Measurements from ENCODE around the gene RFFL. TPM values are rescaled to one million over a fixed set of nuclear protein-coding genes. Genes with fewer than 3 reads are reported as not detected.
"Not testable (repeated sequence)": the region's sequence is repeated elsewhere in the genome, so short reads cannot be mapped to it uniquely, and the experiment has no call there.

Gene RFFL
- total RNA-seq, 2 experiments from 2014 or later = 47.7 to 52.2 TPM

DNA sequence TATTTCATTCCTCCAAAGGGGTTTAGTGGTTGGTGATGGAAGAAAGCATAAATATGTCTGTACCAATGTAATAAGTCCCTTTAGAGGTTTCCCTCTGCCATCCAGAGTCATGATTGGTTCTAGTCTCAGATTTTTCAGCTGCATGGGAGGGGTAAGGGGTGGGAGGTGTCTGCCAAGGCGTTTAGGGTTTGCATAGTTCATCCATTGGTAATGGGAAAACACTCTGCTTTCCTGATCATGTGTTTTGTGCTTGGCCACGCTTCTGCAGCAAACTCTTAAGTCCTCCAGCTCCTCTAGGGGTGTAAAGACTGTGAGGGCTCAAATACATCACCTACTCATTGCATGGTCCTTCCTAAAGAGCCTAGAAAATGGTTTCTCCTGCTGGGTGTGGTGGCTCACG is 53.4 kb downstream of the RFFL start:
- no peaks in the 10 kb centered on the region for H3K4me1 Mint-ChIP-seq
- peaks cover 46% of the 10 kb centered on the region for H3K36me3 Mint-ChIP-seq
- H3K4me3 Mint-ChIP-seq = no peak overlapping the region
- ATAC-seq (no peak), DNase-seq (no peak)
- H3K27ac Mint-ChIP-seq = peak overlapping the region; percentile 55
- CTCF ChIA-PET = interaction anchor here (1.0 to 2.6 kb wide), 2 partner anchors 10 to 13 kb away, joined by 3 to 7 read pairs; no protein-coding TSS in a partner anchor
- no peaks in the 10 kb centered on the region for H3K9me3 Mint-ChIP-seq (ENCODE audit: low read depth)
- H3K27me3 Mint-ChIP-seq = no peaks in the 10 kb centered on the region

DNA sequence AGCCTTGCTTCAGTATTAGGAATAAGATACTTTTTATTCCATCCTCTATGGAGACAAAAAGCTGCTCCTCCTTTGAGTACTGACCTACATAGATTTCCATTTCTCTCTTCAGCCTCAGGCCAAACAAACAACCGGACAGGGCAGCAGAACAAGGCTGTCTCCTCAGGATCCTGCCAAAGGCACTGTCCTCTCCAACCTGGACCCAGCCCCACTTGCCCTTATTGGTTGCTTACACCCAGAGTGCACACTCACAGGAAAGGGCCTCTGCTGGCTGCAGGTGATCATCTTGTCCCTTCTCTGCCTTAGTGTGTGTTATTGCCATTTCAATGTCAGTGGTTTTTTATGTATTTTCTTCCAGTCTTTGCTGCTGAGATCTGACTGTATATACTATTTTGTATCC is 56.5 kb downstream of the RFFL start:
- peaks cover 41% of the 10 kb centered on the region for H3K36me3 Mint-ChIP-seq
- DNase-seq = no peak

GRCh38 chr17:35006345-35006744 is 57.2 kb downstream of the RFFL start:
- H3K36me3 Mint-ChIP-seq = peaks cover 37% of the 10 kb centered on the region
- CTCF ChIA-PET = interaction anchor here (0.5 kb wide), 1 partner anchor 59 kb away, joined by 4 read pairs; no protein-coding TSS in a partner anchor

More for the DNA sequence above, 56.5 kb downstream of the RFFL start:
- Mint-ChIP-seq H3K9me3 (ENCODE audit: low read depth) (no peaks in the 10 kb centered on the region), H3K4me1 (no peaks in the 10 kb centered on the region), H3K27me3 (no peaks in the 10 kb centered on the region), H3K4me3 (no peak overlapping the region), H3K27ac (peak overlapping the region; percentile 3)
- no peak for ATAC-seq
- CTCF ChIA-PET = interaction anchor here (1.7 kb wide), 1 partner anchor 8 kb away, joined by 7 read pairs; no protein-coding TSS in a partner anchor

GRCh38 chr17:35003778-35004177 is 59.7 kb downstream of the RFFL start:
- H3K27me3 Mint-ChIP-seq = no peaks in the 10 kb centered on the region
- no peak for DNase-seq
- H3K9me3 Mint-ChIP-seq (ENCODE audit: low read depth) = no peaks in the 10 kb centered on the region
- CTCF ChIA-PET = interaction anchor here (1.0 to 10.5 kb wide), 2 partner anchors 116 kb away, joined by 3 to 109 read pairs; partner anchors contain the start of genes FNDC8 and RAD51D
- H3K27ac Mint-ChIP-seq = peak overlapping the region; percentile 32
- H3K36me3 Mint-ChIP-seq = peaks cover 22% of the 10 kb centered on the region
- H3K4me3 Mint-ChIP-seq = no peak overlapping the region
- ATAC-seq = no peak
- H3K4me1 Mint-ChIP-seq = no peaks in the 10 kb centered on the region

More at GRCh38 chr17:35006345-35006744, 57.2 kb downstream of the RFFL start:
- Mint-ChIP-seq H3K4me1 (no peaks in the 10 kb centered on the region), H3K27me3 (no peaks in the 10 kb centered on the region), H3K27ac (no peak overlapping the region), H3K9me3 (ENCODE audit: low read depth) (no peaks in the 10 kb centered on the region), H3K4me3 (no peak overlapping the region)
- ATAC-seq (no peak), DNase-seq (no peak)

DNA sequence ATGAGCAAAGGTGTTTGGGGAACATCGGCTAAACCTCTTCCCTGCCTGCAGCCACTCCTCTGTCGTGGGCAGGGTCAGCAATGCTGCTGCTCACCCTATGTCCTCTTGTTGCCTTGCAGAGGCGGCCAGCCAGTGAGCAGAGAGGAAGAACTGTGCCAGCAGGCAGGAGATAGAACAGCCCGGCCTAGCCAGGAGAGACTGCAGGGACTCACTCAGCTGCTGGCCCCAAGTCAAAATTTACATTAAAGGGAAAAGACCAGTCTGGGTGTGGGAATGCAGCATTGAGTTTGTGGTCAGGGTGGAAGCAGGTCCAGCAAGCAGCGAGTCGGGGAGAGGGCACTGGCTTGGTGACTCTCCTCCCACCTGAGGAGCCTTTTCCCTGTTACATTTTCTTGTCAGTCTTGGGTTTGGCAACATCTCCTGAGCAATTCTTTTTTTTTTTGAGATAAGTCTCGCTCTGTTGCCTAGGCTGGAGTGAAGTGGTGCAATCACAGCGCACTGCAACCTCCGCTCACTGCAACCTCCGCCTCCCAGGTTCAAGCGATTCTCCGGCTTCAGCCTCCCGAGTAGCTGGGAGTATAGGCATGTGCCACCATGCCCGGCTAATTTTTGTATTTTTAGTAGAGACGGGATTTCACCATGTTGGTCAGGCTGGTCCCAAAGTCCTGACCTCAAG is 60.5 kb downstream of the RFFL start:
- Mint-ChIP-seq H3K36me3 (peaks cover 21% of the 10 kb centered on the region), H3K4me1 (peaks cover 4% of the 10 kb centered on the region), H3K4me3 (no peak overlapping the region), H3K9me3 (ENCODE audit: low read depth) (no peaks in the 10 kb centered on the region), H3K27ac (no peak overlapping the region), H3K27me3 (no peaks in the 10 kb centered on the region)
- CTCF ChIA-PET = interaction anchor here (1.0 to 10.5 kb wide), 2 partner anchors 37 to 117 kb away, joined by 4 to 109 read pairs; partner anchors contain the start of genes FNDC8 and RAD51D
- ATAC-seq (no peak), DNase-seq (no peak)

DNA sequence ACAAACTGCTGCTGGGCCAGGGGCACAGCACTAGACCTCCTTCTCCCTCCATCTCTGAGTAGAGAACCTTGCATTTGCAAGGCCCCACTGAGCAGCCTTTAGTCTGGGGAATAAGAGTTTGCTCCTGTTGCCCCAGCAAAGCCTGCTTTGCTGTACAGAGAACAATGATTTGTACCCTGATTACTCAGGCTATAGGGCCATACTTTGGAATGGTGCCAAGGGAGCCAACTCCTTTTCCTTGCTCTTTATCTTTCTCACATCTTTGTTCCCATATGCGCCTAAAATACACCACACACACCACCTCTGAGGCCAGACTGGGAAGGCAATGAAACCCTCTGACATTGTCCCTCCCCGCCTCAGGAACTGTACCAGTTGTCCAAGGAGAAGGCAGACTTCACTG is 62.0 kb downstream of the RFFL start:
- peaks cover 5% of the 10 kb centered on the region for H3K4me1 Mint-ChIP-seq
- ATAC-seq (no peak), DNase-seq (no peak)
- no peak overlapping the region for H3K4me3 Mint-ChIP-seq
- no peaks in the 10 kb centered on the region for H3K27me3 Mint-ChIP-seq
- CTCF ChIA-PET = interaction anchor here (1.4 to 10.5 kb wide), 2 partner anchors 81 to 118 kb away, joined by 4 to 109 read pairs; partner anchors contain the start of genes FNDC8 and RAD51D
- no peaks in the 10 kb centered on the region for H3K9me3 Mint-ChIP-seq (ENCODE audit: low read depth)
- peaks cover 15% of the 10 kb centered on the region for H3K36me3 Mint-ChIP-seq
- no peak overlapping the region for H3K27ac Mint-ChIP-seq

GRCh38 chr17:35000965-35001364 is 62.5 kb downstream of the RFFL start:
- not testable (repeated sequence) for H3K27me3 Mint-ChIP-seq; H3K4me1 Mint-ChIP-seq; ATAC-seq; DNase-seq; H3K27ac Mint-ChIP-seq; H3K4me3 Mint-ChIP-seq; H3K9me3 Mint-ChIP-seq (ENCODE audit: low read depth)
- peaks cover 14% of the 10 kb centered on the region for H3K36me3 Mint-ChIP-seq
- CTCF ChIA-PET = interaction anchor here (1.4 to 10.5 kb wide), 4 partner anchors 82 to 122 kb away, joined by 4 to 109 read pairs (median 5); partner anchors contain the start of genes FNDC8 and RAD51D

- Mint-ChIP-seq H3K4me3 (no peak overlapping the region), H3K9me3 (ENCODE audit: low read depth) (no peaks in the 10 kb centered on the region), H3K4me1 (peaks cover 5% of the 10 kb centered on the region), H3K27me3 (no peaks in the 10 kb centered on the region), H3K36me3 (peaks cover 17% of the 10 kb centered on the region), H3K27ac (no peak overlapping the region)
- DNase-seq (no peak), ATAC-seq (no peak)
- CTCF ChIA-PET = interaction anchor here (0.6 to 10.5 kb wide), 12 partner anchors 9 to 123 kb away, joined by 3 to 109 read pairs (median 5); partner anchors contain the start of genes FNDC8, LIG3, RAD51D and RFFL
Measured at GRCh38 chr17:34999456-34999855, 64.1 kb downstream of the RFFL start.

GRCh38 chr17:34998205-34998604 is 65.3 kb downstream of the RFFL start:
- Mint-ChIP-seq H3K36me3 (peaks cover 24% of the 10 kb centered on the region), H3K9me3 (ENCODE audit: low read depth) (no peaks in the 10 kb centered on the region), H3K27ac (peak overlapping the region; percentile 52), H3K4me3 (no peak overlapping the region), H3K4me1 (peaks cover 13% of the 10 kb centered on the region), H3K27me3 (no peaks in the 10 kb centered on the region)
- DNase-seq (peak; percentile 87), ATAC-seq (peak; percentile 98)
- CTCF ChIA-PET = interaction anchor here (0.6 to 10.5 kb wide), 14 partner anchors 10 to 121 kb away, joined by 3 to 109 read pairs (median 5); partner anchors contain the start of genes FNDC8, LIG3, RAD51D and RFFL

DNA sequence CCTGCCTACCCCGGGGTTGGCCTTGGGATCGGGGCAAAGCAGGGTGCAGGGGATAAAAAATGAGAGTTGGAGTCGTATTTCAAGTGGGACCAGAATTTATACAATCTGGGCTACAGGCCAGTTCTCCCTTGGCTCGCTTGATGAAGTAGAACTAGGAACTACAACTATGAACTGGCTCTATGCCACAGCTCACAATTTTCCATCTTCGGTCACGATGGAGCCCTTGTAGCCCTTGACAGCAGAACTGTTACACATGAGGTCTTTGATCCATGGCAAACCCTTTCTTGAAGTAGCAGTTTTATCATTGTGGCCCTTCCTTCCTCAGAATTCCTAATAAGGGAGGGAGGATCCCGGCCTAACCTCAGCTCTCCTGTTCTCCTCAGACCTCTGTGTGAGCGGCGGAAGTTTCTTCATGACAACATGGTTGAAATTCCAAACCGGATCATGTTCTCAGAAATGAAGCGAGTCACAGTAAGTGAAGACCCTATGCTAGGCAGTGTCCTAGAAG is 66.1 kb downstream of the RFFL start:
- CTCF ChIA-PET = interaction anchor here (0.6 to 10.5 kb wide), 8 partner anchors 16 to 122 kb away, joined by 3 to 109 read pairs (median 5); partner anchors contain the start of genes FNDC8, LIG3, RAD51D and RFFL
- no peak for ATAC-seq
- H3K36me3 Mint-ChIP-seq = peaks cover 28% of the 10 kb centered on the region
- DNase-seq = no peak
- no peaks in the 10 kb centered on the region for H3K27me3 Mint-ChIP-seq
- no peak overlapping the region for H3K27ac Mint-ChIP-seq
- H3K9me3 Mint-ChIP-seq (ENCODE audit: low read depth) = no peaks in the 10 kb centered on the region
- H3K4me3 Mint-ChIP-seq = no peak overlapping the region
- peaks cover 21% of the 10 kb centered on the region for H3K4me1 Mint-ChIP-seq

- Mint-ChIP-seq H3K27ac (no peak overlapping the region), H3K4me3 (no peak overlapping the region), H3K4me1 (peaks cover 28% of the 10 kb centered on the region), H3K27me3 (no peaks in the 10 kb centered on the region), H3K9me3 (ENCODE audit: low read depth) (no peaks in the 10 kb centered on the region), H3K36me3 (peaks cover 31% of the 10 kb centered on the region)
- DNase-seq = no peak
- ATAC-seq = no peak
- CTCF ChIA-PET = interaction anchor here (1.0 to 10.5 kb wide), 8 partner anchors 15 to 123 kb away, joined by 3 to 109 read pairs (median 5); partner anchors contain the start of genes FNDC8, LIG3, RAD51D and RFFL
Measured at GRCh38 chr17:34996422-34997285, 66.9 kb downstream of the RFFL start.

DNA sequence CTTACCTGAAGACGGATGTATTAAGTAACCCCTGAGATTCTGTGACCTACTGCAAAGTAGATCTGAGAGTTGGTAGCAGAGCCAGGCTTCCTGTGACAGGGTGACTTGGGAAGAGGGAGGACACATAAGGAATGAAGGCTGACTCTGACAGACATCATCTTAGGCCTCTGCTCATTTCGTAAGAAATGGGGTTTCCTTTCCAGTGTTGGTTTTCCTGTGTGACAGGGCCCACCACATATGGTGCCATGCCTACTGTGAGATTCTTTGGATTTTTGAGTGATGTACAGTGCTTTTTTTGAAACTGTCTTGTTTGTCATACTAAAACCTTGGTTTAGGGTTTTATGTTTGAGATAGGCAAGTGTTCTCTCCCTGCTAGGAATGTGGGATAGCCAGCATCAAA is 70.5 kb downstream of the RFFL start:
- Mint-ChIP-seq H3K4me3 (no peak overlapping the region), H3K27me3 (no peaks in the 10 kb centered on the region), H3K27ac (peak overlapping the region; percentile 97), H3K9me3 (ENCODE audit: low read depth) (no peaks in the 10 kb centered on the region), H3K36me3 (peaks cover 50% of the 10 kb centered on the region), H3K4me1 (peaks cover 59% of the 10 kb centered on the region)
- DNase-seq = no peak
- no peak for ATAC-seq
- CTCF ChIA-PET = interaction anchor here (4.9 to 10.5 kb wide), 2 partner anchors 12 to 127 kb away, joined by 29 to 109 read pairs; partner anchors contain the start of genes FNDC8, LIG3 and RAD51D

All from activated CD8-positive, alpha-beta memory T cell treated with anti-CD3 and anti-CD28 coated beads, Interleukin-2, amount 10 ng/mL, durations not matched to agents 7 days and 5 days (primary cell).